Measurements from ENCODE around the gene DOCK7.
"Not testable (repeated sequence)": the region's sequence is repeated elsewhere in the genome, so short reads cannot be mapped to it uniquely, and the experiment has no call there.

DNA sequence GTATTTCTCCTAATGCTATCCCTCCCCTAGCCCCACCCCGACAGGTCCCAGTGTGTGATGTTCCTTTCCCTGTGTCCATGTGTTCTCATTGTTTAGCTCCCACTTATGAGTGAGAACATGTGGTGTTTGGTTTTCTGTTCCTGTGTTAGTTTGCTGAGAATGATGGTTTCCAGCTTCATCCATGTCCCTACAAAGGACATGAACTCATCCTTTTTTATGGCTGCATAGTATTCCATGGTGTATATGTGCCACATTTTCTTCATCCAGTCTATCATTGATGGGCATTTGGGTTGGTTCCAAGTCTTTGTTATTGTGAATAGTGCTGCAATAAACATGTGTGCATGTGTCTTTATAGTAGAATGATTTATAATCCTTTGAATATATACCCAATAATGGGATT lies 77.6 kb downstream of the DOCK7 start:
- TF ChIP-seq, protein P1, sequence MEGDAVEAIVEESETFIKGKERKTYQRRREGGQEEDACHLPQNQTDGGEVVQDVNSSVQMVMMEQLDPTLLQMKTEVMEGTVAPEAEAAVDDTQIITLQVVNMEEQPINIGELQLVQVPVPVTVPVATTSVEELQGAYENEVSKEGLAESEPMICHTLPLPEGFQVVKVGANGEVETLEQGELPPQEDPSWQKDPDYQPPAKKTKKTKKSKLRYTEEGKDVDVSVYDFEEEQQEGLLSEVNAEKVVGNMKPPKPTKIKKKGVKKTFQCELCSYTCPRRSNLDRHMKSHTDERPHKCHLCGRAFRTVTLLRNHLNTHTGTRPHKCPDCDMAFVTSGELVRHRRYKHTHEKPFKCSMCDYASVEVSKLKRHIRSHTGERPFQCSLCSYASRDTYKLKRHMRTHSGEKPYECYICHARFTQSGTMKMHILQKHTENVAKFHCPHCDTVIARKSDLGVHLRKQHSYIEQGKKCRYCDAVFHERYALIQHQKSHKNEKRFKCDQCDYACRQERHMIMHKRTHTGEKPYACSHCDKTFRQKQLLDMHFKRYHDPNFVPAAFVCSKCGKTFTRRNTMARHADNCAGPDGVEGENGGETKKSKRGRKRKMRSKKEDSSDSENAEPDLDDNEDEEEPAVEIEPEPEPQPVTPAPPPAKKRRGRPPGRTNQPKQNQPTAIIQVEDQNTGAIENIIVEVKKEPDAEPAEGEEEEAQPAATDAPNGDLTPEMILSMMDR (IDR thresholded peaks at IDR 0.05), result not testable (repeated sequence)
- not testable (repeated sequence) for TF ChIP-seq POLR2A (IDR thresholded peaks at IDR 0.05)
